ENCODE measurements around the gene CBX8.

DNA sequence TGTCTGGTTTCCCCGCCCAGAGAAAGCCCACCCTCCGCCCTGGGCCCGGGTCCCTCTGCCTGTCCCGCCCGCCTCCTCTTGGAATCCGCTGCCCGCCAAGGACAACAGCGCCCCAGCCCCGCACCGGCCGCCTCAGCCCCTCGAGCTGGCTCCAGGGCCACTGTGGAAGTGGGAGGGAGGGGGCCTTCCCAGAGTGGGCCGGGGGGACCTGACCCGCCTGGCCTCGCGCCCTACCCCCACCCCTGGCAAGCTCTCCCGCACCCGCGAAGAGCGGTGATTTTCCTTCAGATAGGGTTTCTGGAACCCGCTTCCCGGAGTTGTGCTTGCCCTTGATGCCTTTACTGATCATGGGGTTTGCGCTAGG, 2.3 kb upstream of the CBX8 start:
- TF ChIP-seq POLR2AphosphoS5 (IDR thresholded peaks at IDR 0.05; ENCODE audit: borderline replicate concordance, low read depth, low read length) (no peak), EZH2 (IDR thresholded peaks at IDR 0.05) (no peak)

Measured in SK-N-MC (cell line).